HFF-Myc (cell line): ENCODE data around the gene ZNF512.
"Not testable (repeated sequence)": the region's sequence is repeated elsewhere in the genome, so short reads cannot be mapped to it uniquely, and the experiment has no call there.

Experiments used
- DNase-seq: peaks from one replicate; pipeline ENCODE4 v3.0.0-alpha.2; 2011; ENCODE audit warnings: low read depth; ENCODE audit errors: extremely low read depth
- H3K4me3 ChIP-seq: replicated peaks from 2 replicates; pipeline ENCODE4 v1.5.1; 2011; ENCODE audit warnings: low read depth, mild to moderate bottlenecking, control low read depth, low read length
- CTCF ChIP-seq: IDR thresholded peaks from 2 replicates; pipeline ENCODE4 v1.5.1; 2012; ENCODE audit warnings: mild to moderate bottlenecking, low read depth, low read length, control low read depth; ENCODE audit errors: missing control alignments

The ZNF512 gene

GRCh38 chr2:27627963-27628766, 45.3 kb downstream of the ZNF512 start:
- TF ChIP-seq CTCF, result no peak
- H3K4me3 ChIP-seq, result peak overlapping the region; percentile 87
- DNase-seq, result no peak

- no peak for TF ChIP-seq CTCF
- peak; percentile 80 for DNase-seq
- H3K4me3 ChIP-seq, result peak within 1 kb of the TSS; percentile 87
These were observed 46.2 kb downstream of the ZNF512 start, which contains the start of the genes CCDC121 and GPN1 for GRCh38 chr2:27628767-27629709. CCDC121 (minus strand) TSS chr2:27629012; CDS start chr2:27627799, 1,213 bp downstream. GPN1 (plus strand) TSS chr2:27629050; CDS start chr2:27629059, 9 bp downstream.

GRCh38 chr2:27630257-27630656, 47.4 kb downstream of the ZNF512 start:
- not testable (repeated sequence) for H3K4me3 ChIP-seq

GRCh38 chr2:27634291-27634690, 51.4 kb downstream of the ZNF512 start:
- no peak overlapping the region for H3K4me3 ChIP-seq
- no peak for DNase-seq
- no peak for TF ChIP-seq CTCF

More at GRCh38 chr2:27630257-27630656, 47.4 kb downstream of the ZNF512 start:
- DNase-seq, result not testable (repeated sequence)

- no peak for DNase-seq
- no peak for TF ChIP-seq CTCF
- H3K4me3 ChIP-seq, result no peak overlapping the region
These were observed 53.9 kb downstream of the ZNF512 start for GRCh38 chr2:27636766-27637165.

- no peak for TF ChIP-seq CTCF
- DNase-seq, result no peak
- no peak overlapping the region for H3K4me3 ChIP-seq
These were observed 55.3 kb downstream of the ZNF512 start for GRCh38 chr2:27638037-27638637.

GRCh38 chr2:27638709-27639108, 55.9 kb downstream of the ZNF512 start:
- no peak overlapping the region for H3K4me3 ChIP-seq
- DNase-seq, result no peak
- TF ChIP-seq CTCF, result no peak
